ENCODE data around the gene L3MBTL4. TPM values are rescaled to one million over a fixed set of nuclear protein-coding genes. Genes with fewer than 3 reads are reported as not detected.

Gene L3MBTL4
- total and polyA plus RNA-seq, 12 donors = 3.9 to 22.6 (median 8.7) TPM

- Histone ChIP-seq H3K9me3 (replicated peaks in 1 of 3) (no peaks in the 10 kb centered on the region), H3K36me3 (replicated peaks in 1 of 2) (no peaks in the 10 kb centered on the region), H3K4me3 (no peak overlapping the region), H3K4me1 (replicated peaks in 1 of 2) (no peaks in the 10 kb centered on the region), H3K27ac (no peak overlapping the region), H3K27me3 (no peaks in the 10 kb centered on the region)
- intact Hi-C loops (cut with DNase I) = no loop called here
- whole genome bisulfite sequencing, 4 donors = 88 to 97% (median 89%) methylated on average over 7 of the region's 7 CpGs
- TF ChIP-seq POLR2A (IDR thresholded peaks at IDR 0.05) (no peak), CTCF (IDR thresholded peaks at IDR 0.05) (no peak)
- DNase-seq = no peak
Observed at GRCh38 chr18:5939801-5940667, 474.7 kb downstream of the L3MBTL4 start.

- intact Hi-C loops (cut with DNase I) = no loop called here
- 85 to 97% (median 89%) methylated on average over 3 of the region's 3 CpGs for WGBS, 4 donors
Observed at GRCh38 chr18:5937795-5938194, 476.9 kb downstream of the L3MBTL4 start.

GRCh38 chr18:5937121-5937520 lies 477.6 kb downstream of the L3MBTL4 start:
- DNase-seq = no peak
- Histone ChIP-seq H3K4me3 (no peak overlapping the region), H3K4me1 (replicated peaks in 1 of 2) (no peaks in the 10 kb centered on the region), H3K36me3 (replicated peaks in 1 of 2) (no peaks in the 10 kb centered on the region), H3K27ac (no peak overlapping the region), H3K27me3 (no peaks in the 10 kb centered on the region), H3K9me3 (replicated peaks in 1 of 3) (no peaks in the 10 kb centered on the region)
- 91 to 97% (median 94%) methylated on average over 7 of the region's 7 CpGs for WGBS, 4 donors
- intact Hi-C loops (cut with DNase I) = no loop called here
- TF ChIP-seq POLR2A (IDR thresholded peaks at IDR 0.05) (no peak), CTCF (IDR thresholded peaks at IDR 0.05) (no peak)

More at GRCh38 chr18:5937795-5938194, 476.9 kb downstream of the L3MBTL4 start:
- Histone ChIP-seq H3K4me3 (no peak overlapping the region), H3K27ac (no peak overlapping the region), H3K27me3 (no peaks in the 10 kb centered on the region), H3K36me3 (replicated peaks in 1 of 2) (no peaks in the 10 kb centered on the region), H3K4me1 (replicated peaks in 1 of 2) (no peaks in the 10 kb centered on the region), H3K9me3 (replicated peaks in 1 of 3) (no peaks in the 10 kb centered on the region)
- no peak for DNase-seq
- TF ChIP-seq CTCF (IDR thresholded peaks at IDR 0.05) (no peak), POLR2A (IDR thresholded peaks at IDR 0.05) (no peak)

GRCh38 chr18:5930789-5931188 lies 483.9 kb downstream of the L3MBTL4 start:
- Histone ChIP-seq H3K27ac (no peak overlapping the region), H3K27me3 (no peaks in the 10 kb centered on the region), H3K9me3 (replicated peaks in 1 of 3) (peaks cover 0 to 10% (median 0%) of the 10 kb centered on the region in 3 donors), H3K36me3 (replicated peaks in 1 of 2) (no peaks in the 10 kb centered on the region), H3K4me3 (no peak overlapping the region), H3K4me1 (replicated peaks in 1 of 2) (no peaks in the 10 kb centered on the region)
- TF ChIP-seq CTCF (IDR thresholded peaks at IDR 0.05) (no peak), POLR2A (IDR thresholded peaks at IDR 0.05) (no peak)
- intact Hi-C loops (cut with DNase I) = no loop called here
- DNase-seq = no peak
- 58 to 64% (median 60%) methylated on average over 2 of the region's 2 CpGs for whole genome bisulfite sequencing, 4 donors

Data from adrenal gland (tissue), 12 donors.